Lower leg skin (tissue), 4 donors: Measurements from ENCODE around the gene ACTG1. TPM values are rescaled to one million over a fixed set of nuclear protein-coding genes. Genes with fewer than 3 reads are reported as not detected.
A peak's percentile ranks its signal among the peaks of the same experiment; 100 is the strongest.

Experiments
- DNase-seq, 2 donors: peaks; one replicate each; pipeline ENCODE4 v3.0.0-alpha.2; 2019; ENCODE audit warnings: low spot score in 2 of 2
- H3K4me3 ChIP-seq: fragments of 200-600 bp; sonication (generic); 2 replicates; pipeline ENCODE4 v1.5.1; 2017; ENCODE audit warnings: mild to moderate bottlenecking, low read depth; ENCODE audit not compliant: poor library complexity, severe bottlenecking
- CTCF ChIP-seq, 3 donors: fragments of 450-650 bp; IDR thresholded peaks; one replicate each; pipeline ENCODE4 v1.5.1; 2016; ENCODE audit warnings: antibody characterized with exemption in 3 of 3, mild to moderate bottlenecking in 3 of 3, moderate library complexity in 2 of 3
- POLR2A ChIP-seq, 2 donors: fragments of 450-650 bp; IDR thresholded peaks; one replicate each; pipeline ENCODE4 v1.6.1; 2016 to 2017; ENCODE audit warnings: antibody characterized with exemption in 2 of 2, mild to moderate bottlenecking in 1 of 2, moderate library complexity in 1 of 2
- WGBS, 2 donors: methylation state at CpG; one replicate each; pipeline ENCODE4 v1.1.5; 2018; 5-methylcytosine and 5-hydroxymethylcytosine counted together
- intact Hi-C: fragments of 100-400 bp; cut with DNase I; formaldehyde crosslinking; loops from one replicate; pipeline ENCODE4 v1.15.0; 2023; ENCODE audit warnings: low total_unique reads
- total RNA-seq, 4 donors: library from RNA; depleted of rRNA; stranded (reverse); fragments of >200 nt; gene quantifications; one replicate each; pipeline ENCODE4 v1.1.0, GENCODE V29; 2016

Gene ACTG1
- total RNA-seq: 1,000 to 10,000 TPM; 3,349 to 4,521 (median 4,085) TPM

GRCh38 chr17:81512562-81513371 lies at the start of gene ACTG1:
Gene ACTG1 (minus strand): TSS chr17:81512799. CDS start chr17:81512354, 445 bp downstream.
- TF ChIP-seq POLR2A (IDR thresholded peaks at IDR 0.05): peak in 1 of 2 donors; percentile 95
- no peak for TF ChIP-seq CTCF (IDR thresholded peaks at IDR 0.05)
- H3K4me3 ChIP-seq: peak within 1 kb of the TSS; percentile 86
- intact Hi-C loops: loop anchor here (5.0 kb wide), 1 partner anchor 115 kb away; the partner anchor contains the start of gene BAHCC1
- 0 to 2% methylated on average over 9 to 22 of the region's 111 CpGs for WGBS, 2 donors
- peak; percentile 90 to 98 for DNase-seq

DNA sequence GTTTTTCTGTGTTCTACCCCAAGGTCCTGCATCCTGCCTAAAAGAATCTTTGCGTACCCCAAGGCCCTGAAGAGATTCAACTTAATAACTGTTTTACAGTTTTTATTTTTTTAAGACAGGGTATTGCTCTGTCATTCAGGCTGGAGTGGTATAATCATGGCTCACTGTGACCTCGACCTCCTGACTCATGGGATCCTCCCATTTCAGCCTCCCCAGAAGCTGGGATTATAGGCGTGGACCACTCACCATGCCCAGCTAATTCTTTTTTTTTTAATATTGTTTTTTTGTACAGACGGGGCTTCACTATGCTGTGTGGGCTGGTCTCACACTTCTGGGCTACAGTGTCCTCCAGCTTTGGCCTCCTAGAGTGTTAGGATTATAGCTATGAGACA lies 48.9 kb upstream of the ACTG1 start:
- no peak for TF ChIP-seq CTCF (IDR thresholded peaks at IDR 0.05)
- no peak for TF ChIP-seq POLR2A (IDR thresholded peaks at IDR 0.05)
- H3K4me3 ChIP-seq: no peak overlapping the region
- no peak for DNase-seq
- WGBS, 2 donors: 81 to 84% methylated on average over 4 of the region's 4 CpGs
- intact Hi-C loops: no loop called here

GRCh38 chr17:81558941-81559806 lies 46.6 kb upstream of the ACTG1 start:
- WGBS, 2 donors: 83% methylated on average over 25 to 26 of the region's 27 CpGs
- intact Hi-C loops: no loop called here

DNA sequence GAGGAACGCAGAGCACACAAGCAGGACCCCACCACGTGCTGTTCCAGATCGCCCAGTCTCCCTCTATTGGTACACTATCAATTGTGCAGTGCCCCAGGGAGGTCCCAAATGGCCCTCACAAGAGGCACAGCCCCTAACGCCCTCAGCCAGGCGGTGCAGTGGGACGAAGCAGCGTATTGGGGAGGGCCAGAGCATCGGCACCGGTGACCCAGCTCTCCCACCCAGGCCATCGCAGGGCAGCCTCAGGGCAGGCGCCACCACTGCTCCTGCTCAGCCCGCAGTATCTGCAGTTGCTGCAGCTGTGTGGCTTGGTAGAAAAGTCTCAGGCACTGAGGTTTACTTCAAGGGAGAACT lies 45.5 kb upstream of the ACTG1 start:
- intact Hi-C loops: no loop called here
- no peak for DNase-seq
- no peak overlapping the region for H3K4me3 ChIP-seq
- 84 to 91% methylated on average over 10 to 12 of the region's 12 CpGs for WGBS, 2 donors
- TF ChIP-seq CTCF (IDR thresholded peaks at IDR 0.05) (no peak), POLR2A (IDR thresholded peaks at IDR 0.05) (no peak)

More at GRCh38 chr17:81558941-81559806, 46.6 kb upstream of the ACTG1 start:
- TF ChIP-seq POLR2A (IDR thresholded peaks at IDR 0.05) (no peak), CTCF (IDR thresholded peaks at IDR 0.05) (no peak)
- DNase-seq: no peak
- H3K4me3 ChIP-seq: no peak overlapping the region

GRCh38 chr17:81557276-81558114 lies 44.9 kb upstream of the ACTG1 start:
- intact Hi-C loops: no loop called here
- DNase-seq: no peak
- no peak overlapping the region for H3K4me3 ChIP-seq
- WGBS, 2 donors: 84 to 87% methylated on average over 16 to 21 of the region's 21 CpGs
- TF ChIP-seq CTCF (IDR thresholded peaks at IDR 0.05) (no peak), POLR2A (IDR thresholded peaks at IDR 0.05) (no peak)
